A673 (cell line): ENCODE measurements around the gene AFG3L2.

Experiments used
- EZH2 ChIP-seq: fragments of 200-600 bp; sonication (generic); IDR thresholded peaks from 2 replicates; pipeline ENCODE4 v1.6.1; 2017; ENCODE audit warnings: borderline replicate concordance, low read depth, mild to moderate bottlenecking, mixed read lengths, antibody characterized with exemption, low read length; ENCODE audit not compliant: poor library complexity, severe bottlenecking
- TF ChIP-seq, protein P1 (sequence below): fragments of 300-800, 200-600 bp; sonication (generic); conservative IDR thresholded peaks from 2 replicates; pipeline ENCODE4 v1.5.1; 2017; ENCODE audit warnings: low read depth, mild to moderate bottlenecking, antibody characterized with exemption, low read length, moderate library complexity, mixed read lengths

DNA sequence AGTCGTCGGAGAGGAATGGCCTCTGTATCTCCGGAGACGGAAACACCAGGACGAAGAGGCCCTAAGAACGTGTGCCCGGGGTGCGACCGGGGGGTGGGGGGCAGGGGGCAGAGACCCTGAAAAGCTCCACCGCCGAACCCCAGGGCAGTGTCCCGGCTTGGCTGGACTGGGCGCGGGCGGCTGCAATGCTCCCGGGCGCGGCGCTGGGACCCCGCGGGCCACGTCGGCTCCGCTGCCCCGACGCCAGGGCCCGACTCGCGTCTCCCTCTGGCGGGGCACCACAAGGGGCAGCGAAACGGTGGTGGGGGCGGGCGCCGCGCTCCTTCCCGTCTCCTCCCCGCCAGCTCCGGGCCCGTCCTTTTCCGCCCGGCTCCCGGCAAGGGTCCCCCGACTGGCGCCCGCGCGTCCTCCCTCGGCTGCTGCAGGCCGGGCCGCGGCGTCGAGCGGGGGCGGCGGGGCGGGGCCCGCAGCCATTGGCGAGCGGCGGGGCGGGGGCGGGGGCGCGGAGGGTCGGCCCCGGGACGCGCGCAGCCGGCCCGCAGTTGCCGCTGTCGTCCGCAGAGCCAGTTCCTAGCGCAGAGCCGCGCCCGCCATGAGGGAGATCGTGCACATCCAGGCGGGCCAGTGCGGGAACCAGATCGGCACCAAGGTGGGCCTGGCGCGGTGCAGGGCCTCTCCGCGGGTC, 69.2 kb downstream of the AFG3L2 start, which contains the start of gene TUBB6:
- TF ChIP-seq, protein P1, sequence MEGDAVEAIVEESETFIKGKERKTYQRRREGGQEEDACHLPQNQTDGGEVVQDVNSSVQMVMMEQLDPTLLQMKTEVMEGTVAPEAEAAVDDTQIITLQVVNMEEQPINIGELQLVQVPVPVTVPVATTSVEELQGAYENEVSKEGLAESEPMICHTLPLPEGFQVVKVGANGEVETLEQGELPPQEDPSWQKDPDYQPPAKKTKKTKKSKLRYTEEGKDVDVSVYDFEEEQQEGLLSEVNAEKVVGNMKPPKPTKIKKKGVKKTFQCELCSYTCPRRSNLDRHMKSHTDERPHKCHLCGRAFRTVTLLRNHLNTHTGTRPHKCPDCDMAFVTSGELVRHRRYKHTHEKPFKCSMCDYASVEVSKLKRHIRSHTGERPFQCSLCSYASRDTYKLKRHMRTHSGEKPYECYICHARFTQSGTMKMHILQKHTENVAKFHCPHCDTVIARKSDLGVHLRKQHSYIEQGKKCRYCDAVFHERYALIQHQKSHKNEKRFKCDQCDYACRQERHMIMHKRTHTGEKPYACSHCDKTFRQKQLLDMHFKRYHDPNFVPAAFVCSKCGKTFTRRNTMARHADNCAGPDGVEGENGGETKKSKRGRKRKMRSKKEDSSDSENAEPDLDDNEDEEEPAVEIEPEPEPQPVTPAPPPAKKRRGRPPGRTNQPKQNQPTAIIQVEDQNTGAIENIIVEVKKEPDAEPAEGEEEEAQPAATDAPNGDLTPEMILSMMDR = no peak
- no peak for TF ChIP-seq EZH2
